ENCODE results near the gene ADM2.
"Not testable (repeated sequence)": the region's sequence is repeated elsewhere in the genome, so short reads cannot be mapped to it uniquely, and the experiment has no call there.

Gene ADM2

GRCh38 chr22:50505776-50506610 is 24.6 kb downstream of the ADM2 start:
- DNase-seq (ENCODE audit: low read depth in 2 of 2), result no peak

- no peak for DNase-seq (ENCODE audit: low read depth in 2 of 2)
Observed at GRCh38 chr22:50506611-50507420, 25.5 kb downstream of the ADM2 start.

- DNase-seq (ENCODE audit: low read depth in 2 of 2), result no peak
Observed at GRCh38 chr22:50507421-50507990, 26.2 kb downstream of the ADM2 start, which contains the start of gene LMF2. TSS of gene LMF2 (minus strand) at chr22:50507702. CDS start at chr22:50507675, 27 bp downstream.

DNA sequence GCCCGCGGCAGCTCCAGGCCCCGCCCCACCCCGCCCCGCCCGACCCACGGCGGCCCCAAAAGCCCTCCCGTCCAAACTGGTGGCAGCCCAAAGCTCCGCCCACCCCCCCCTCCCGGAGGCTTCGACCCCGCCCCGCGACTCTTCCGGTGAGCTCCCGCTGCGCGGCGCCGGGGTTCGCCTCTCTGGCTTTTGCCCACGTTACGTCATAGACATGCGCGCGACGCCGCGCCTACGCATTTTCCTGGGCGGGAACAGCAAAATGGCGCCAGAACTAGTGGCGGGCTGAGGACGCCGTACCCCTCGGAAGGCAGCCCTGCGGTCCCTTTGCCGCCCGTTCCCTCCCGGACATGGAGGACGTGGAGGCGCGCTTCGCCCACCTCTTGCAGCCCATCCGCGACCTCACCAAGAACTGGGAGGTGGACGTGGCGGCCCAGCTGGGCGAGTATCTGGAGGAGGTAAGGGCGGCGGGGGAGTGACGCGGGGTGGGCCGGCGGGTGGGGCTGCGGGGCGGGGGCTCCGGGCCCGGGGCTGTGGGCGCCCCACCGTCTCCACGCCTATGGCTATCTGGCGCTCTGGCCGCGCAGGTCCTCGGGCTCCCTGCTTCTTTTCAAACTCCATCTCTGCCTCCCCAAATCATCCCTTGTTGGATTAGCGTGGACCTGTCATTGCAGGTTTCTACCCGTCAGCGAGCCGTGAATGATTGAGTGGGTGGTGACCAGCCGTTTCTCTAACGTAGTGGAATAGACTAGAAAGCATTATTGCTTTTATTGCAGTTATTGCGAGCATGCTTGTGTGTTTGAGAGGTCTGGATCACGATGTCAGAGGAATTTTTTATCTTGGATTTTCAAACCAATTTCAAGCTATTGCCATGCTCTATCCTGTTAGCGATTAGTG is 26.9 kb downstream of the ADM2 start, which contains the start of gene NCAPH2:
NCAPH2 (plus strand) TSS at position 234 of the 894 bp plus-strand sequence; CDS start at position 348, 114 bp downstream.
- peak; percentile 91 to 93 for DNase-seq (ENCODE audit: low read depth in 2 of 2)

GRCh38 chr22:50508897-50509296 is 27.6 kb downstream of the ADM2 start:
- DNase-seq (ENCODE audit: low read depth in 2 of 2), result no peak

- DNase-seq (ENCODE audit: low read depth in 2 of 2), result no peak
Observed at GRCh38 chr22:50513175-50513574, 31.8 kb downstream of the ADM2 start.

DNA sequence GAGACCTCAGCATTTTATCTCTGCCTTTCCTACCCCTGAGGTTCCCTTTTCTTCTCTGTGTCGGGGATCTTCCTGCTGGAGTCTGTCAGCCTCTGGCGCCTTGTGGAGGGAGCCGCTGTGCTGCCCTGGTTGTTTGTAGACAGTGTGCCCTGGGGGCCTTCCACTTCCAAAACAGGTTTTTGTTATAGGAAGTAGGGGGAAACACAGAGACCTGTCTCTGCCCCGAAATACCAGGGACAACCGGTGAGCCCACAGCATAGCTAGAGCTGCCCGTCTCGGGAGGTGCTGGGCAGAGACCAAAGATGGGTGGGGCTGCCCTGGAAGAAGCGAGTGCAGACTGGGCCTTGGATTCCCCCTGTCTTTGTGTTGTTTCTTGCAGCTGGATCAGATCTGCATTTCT is 34.7 kb downstream of the ADM2 start:
- no peak for DNase-seq (ENCODE audit: low read depth in 2 of 2)

- no peak for DNase-seq (ENCODE audit: low read depth in 2 of 2)
Observed at GRCh38 chr22:50516891-50517290, 35.5 kb downstream of the ADM2 start.

DNA sequence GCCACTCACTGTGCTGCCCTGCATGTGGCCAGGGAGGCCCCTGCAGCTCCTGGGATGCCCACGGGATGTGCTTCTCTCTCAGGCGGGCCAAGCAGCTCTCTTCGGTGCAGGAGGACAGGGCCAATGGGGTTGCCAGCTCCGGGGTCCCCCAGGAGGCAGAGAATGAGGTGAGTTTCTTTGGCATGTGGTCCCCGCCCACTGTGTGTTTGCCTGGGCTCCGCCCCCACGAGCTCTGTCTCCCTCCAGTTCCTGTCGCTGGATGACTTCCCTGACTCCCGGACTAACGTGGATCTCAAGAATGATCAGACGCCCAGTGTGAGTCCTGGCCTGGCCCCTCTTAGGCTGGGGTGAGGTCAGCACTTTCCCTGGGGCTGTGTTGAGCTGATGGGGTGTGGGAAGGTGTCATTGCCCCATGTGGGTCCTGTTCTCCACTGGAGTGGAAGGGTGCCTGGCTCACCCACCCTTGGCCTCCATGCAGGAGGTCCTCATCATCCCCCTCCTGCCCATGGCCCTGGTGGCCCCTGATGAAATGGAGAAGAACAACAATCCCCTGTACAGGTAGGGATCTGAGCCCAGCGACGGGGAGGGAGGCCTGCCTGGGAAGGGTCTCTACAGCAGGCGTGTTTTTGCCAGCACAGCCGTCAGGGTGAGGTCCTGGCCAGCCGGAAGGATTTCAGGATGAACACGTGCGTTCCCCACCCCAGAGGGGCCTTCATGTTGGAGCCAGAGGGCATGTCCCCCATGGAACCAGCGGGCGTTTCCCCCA is 36.3 kb downstream of the ADM2 start:
- no peak for DNase-seq (ENCODE audit: low read depth in 2 of 2)

- no peak for DNase-seq (ENCODE audit: low read depth in 2 of 2)
Observed at GRCh38 chr22:50518606-50519005, 37.3 kb downstream of the ADM2 start.

GRCh38 chr22:50519151-50519550 is 37.8 kb downstream of the ADM2 start:
- DNase-seq (ENCODE audit: low read depth in 2 of 2), result no peak

DNA sequence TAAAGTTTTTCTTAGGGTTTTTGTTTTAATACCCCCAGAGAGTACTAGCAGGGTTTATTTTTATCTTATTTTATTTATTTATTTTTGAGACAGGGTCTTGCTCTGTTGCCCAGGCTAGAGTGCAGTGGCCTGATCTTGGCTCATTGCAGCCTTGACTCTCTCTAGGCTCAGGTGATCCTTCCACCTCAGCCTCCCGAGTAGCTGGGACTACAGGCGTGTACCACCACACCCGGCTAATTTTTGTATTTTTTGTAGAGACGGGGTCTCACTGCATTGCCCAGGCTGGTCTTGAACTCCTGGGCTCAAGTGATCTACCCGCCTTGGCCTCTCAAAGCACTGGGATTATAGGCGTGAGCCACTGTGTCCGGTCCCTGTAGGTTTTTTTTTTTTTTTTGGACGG is 38.8 kb downstream of the ADM2 start:
- not testable (repeated sequence) for DNase-seq (ENCODE audit: low read depth in 2 of 2)

DNA sequence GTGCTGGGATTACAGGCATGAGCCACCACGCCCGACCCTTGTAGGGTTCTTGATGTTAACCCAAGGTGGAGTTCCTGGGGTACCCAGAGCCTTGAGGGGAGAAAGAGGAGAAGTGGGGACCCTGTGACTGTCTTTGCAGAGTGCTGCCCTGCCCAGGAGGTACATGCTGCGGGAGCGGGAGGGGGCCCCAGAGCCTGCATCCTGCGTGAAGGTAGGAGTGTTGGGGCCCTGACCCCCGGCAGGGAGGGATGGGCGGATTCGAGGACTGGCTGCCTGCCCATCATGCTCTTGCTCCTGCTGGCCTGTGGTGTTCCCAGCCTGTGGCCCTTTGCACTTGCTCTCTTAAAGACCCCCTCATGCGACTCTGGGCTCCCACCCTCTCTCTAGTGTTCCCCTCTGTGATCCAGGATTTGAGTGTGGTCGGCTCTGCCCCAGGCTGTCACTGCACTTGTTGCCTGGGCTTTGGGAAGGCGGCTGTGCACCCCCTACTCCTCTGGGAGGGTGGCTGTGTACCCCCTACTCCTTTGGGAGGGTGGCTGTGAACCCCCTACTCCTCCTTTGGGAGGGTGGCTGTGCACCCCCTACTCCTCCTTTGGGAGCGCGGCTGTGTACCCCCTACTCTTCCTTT is 39.6 kb downstream of the ADM2 start:
- DNase-seq (ENCODE audit: low read depth in 2 of 2), result no peak

DNA sequence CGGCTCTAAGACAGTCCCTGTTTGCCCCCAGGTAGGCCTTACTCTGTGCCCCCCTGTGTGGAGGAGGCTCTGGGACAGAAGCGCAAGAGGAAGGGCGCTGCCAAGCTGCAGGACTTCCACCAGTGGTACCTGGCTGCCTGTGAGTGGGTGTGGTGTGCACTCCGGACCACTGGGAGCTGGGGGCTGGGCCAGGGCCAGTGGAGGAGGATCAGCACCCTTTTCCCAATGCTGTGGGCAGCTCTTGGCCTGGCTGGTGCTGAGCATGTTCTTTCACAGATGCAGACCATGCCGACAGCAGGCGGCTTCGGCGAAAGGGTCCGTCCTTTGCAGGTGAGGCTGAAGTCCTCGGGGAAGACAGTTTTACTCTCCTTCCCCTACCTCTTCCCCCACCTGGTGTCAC is 40.4 kb downstream of the ADM2 start:
- DNase-seq (ENCODE audit: low read depth in 2 of 2), result no peak

DNA sequence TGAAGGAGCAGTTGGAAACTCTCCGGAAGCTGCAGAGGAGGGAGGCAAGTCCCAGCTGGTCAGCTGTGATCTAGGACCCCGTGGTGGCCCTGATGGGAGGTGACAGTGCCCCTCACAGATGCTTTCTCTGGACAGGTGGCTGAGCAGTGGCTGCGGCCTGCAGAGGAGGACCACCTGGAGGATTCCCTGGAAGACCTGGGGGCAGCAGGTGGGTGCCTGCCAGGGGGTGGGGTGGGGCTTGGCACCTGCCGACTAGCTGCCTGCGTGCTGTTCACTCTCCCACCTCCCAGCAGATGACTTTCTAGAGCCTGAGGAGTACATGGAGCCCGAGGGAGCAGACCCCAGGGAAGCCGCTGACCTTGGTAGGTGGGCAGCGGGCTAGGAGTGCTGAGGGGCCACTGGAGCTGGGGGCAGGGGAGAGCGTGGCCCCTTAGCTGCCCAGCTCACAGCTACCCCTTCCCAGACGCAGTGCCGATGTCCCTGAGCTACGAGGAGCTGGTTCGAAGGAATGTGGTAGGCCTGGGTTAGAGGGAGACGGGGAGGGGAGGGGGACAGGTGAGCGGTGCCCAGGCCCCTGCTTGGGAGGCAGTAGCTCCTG is 41.0 kb downstream of the ADM2 start:
- DNase-seq (ENCODE audit: low read depth in 2 of 2), result no peak

DNA sequence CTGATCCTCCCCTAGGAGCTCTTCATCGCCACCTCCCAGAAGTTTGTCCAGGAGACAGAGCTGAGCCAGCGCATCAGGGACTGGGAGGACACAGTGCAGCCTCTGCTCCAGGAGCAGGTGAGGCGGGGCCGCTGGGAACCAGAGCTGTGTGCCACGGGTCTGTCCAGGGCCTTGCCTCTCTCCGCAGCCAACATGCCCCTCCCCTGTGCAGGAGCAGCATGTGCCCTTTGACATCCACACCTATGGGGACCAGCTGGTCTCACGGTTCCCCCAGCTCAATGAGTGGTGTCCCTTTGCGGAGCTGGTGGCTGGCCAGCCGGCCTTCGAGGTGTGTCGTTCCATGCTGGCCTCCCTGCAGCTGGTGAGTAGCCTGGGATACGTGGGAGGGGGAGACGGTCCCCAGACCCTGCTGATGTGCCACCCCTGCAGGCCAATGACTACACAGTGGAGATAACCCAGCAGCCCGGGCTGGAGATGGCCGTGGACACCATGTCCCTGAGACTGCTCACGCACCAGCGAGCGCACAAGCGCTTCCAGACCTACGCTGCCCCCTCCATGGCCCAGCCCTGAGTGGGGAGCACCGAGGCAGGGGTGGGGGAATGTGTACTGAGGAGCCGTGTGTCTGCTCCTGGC is 41.6 kb downstream of the ADM2 start:
- DNase-seq (ENCODE audit: low read depth in 2 of 2), result no peak

GRCh38 chr22:50523458-50523805 is 42.1 kb downstream of the ADM2 start:
- no peak for DNase-seq (ENCODE audit: low read depth in 2 of 2)

DNA sequence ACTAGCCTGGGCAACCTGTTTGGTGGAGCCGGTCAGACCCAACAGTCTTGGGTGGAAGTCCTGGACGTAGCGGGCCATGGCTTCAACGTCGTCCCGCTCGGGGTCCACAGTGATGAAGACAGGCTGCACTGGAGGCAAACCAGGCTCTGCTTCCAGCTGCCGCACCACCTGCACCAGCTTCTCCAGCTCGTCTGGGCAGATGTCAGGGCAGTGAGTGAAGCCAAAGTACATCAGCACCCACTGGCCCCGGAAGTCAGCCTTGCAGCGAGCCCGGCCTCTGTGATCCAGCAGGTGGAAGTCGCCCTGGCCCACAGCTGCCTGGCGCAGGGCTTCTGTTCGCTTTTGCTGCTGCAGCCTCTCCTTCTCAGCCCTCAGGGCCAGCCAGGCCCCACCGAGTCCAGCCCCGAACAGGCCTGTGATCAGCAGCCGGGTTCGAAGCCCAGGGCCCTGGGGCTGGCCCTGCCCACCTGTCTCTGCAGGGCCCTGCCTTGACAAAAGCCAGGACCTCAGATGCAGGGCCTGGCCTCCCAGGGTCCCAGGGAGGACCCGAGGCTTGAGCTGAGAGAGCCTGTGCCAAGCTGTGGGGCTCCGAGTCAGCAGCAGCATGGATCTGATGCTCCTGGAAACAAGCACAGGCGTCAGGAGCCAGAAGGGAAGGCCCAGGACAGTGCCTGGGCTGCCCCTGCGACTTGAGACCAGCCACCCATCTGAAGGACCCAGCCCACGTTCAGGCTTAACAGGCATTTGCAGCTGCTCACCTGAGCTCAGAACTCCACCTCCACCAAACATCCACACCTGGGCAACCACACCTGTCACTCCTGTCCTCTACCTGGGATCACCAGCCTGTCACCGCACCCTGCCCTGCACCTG is 42.7 kb downstream of the ADM2 start:
- no peak for DNase-seq (ENCODE audit: low read depth in 2 of 2)

All from fibroblast of skin of left biceps (primary cell).